Measurements from ENCODE around the gene MINDY4.

GRCh38 chr7:30730996-30731395 is 40.2 kb upstream of the MINDY4 start:
- no peak for TF ChIP-seq CTCF (IDR thresholded peaks at IDR 0.05; ENCODE audit: low read depth, low read length, missing input control)
- TF ChIP-seq JUND (IDR thresholded peaks at IDR 0.05) = no peak
- TF ChIP-seq EGR1 (IDR thresholded peaks at IDR 0.05; ENCODE audit: low read depth in 2 of 2) = no peak
- no peak for TF ChIP-seq RAD21 (IDR thresholded peaks at IDR 0.05)
- no peak for TF ChIP-seq FOXA2 (IDR thresholded peaks at IDR 0.05)
- no peak for TF ChIP-seq YY1 (IDR thresholded peaks at IDR 0.05)
